Fibroblast of the conjunctiva (primary cell): ENCODE results near the gene ENTPD8.
"Not testable (repeated sequence)": the region's sequence is repeated elsewhere in the genome, so short reads cannot be mapped to it uniquely, and the experiment has no call there.

Experiments used
- DNase-seq: peaks from one replicate; pipeline ENCODE4 v3.0.0-alpha.2; 2010; ENCODE audit warnings: low read depth

ENTPD8 gene

DNA sequence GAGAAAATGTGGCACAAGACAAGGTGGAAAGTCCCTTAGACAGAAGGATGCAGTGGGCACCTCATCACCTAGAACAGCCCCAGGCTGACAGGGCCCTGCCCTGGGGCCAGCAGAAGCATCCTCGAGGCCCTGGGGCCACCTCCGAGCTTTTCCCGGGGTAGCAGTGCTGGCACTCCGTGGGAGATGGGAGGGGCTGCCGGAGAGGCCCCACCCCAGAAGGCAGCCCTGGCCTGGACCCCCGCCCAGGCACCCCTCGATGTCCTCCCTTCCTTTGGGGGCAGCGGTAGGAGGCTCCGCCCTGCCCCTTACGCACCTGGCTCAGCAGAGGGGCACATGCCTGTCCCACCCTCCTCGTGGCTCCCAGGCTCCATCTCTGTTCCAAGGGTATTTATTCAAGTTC is 35.7 kb upstream of the ENTPD8 start:
- DNase-seq, result no peak

DNA sequence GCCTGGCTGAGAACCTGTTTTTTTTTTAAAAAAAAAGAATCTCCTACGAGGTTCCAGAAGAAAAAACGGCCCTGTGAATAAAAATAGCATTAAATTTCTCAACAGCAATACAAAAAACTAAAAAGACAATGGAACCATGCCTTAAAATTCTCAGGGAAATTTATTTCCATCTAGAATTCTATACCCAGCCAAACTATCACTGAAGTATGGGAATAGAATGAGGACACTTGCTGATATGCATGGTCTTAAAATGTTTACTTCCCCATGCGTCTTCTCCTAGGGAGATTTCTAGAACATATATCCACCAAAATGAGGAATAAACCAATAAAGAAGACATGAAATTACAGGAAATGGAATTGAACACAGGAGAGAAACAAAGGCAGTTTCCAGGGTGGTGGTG is 34.5 kb upstream of the ENTPD8 start:
- DNase-seq, result no peak

DNA sequence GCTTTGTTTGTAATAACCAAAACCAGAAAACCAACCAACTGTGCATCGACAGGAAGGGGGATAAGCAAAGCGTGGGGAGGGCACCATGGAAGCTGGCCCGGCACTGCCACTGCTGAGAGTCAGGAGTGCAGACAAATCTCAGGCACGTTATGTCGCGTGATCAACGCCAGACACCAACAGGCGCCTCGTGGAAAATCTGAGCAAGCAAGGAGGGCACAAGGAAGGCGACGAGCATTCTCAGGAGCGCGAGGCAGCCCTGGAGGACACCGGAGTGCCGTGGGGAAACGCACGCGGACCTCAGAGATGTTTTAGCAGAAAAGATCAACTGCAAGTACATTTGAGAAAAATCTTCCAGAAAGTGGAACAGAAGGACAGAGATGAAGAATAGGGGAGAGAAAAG is 33.1 kb upstream of the ENTPD8 start:
- no peak for DNase-seq

GRCh38 chr9:137470785-137471184 is 29.6 kb upstream of the ENTPD8 start:
- no peak for DNase-seq

DNA sequence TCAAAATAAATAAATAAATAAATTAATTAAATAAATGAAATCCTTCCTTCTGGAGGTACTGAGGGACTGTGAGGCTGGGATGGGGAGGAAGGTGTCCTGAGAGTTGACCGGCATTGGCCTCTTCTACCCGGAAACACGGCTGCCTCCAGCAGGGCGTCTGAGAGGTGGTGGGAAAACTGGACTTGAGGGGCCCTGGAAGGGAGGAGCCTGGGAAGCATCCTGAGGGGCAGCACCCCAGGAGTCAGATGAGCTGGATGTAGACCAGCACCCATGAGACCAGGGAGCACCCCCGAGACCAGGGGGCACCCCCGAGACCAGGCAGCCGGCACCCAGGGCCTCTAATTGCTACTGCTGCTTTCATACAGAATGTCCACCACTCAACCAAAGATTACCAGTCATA is 26.7 kb upstream of the ENTPD8 start:
- DNase-seq, result no peak

DNA sequence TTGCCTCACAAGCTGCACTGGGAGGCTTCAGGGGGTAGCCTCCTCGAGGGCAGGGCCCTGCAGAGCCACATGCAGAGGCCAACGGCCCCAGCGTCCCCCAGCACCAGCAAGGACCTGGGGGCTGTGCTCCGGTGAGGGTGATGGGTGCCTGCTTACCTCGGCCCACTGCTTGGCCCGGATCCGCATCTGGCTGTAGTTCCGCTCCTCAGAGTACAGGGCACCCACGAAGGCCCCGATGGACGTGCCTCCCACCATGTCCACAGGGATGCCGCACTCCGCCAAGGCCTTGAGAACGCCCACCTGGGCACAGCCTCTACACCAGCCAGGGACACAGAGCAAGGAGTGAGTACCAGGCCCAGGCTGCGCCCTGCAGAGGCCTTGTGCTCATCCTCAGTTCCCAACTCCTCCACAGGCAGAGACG is 26.0 kb upstream of the ENTPD8 start:
- DNase-seq, result no peak

DNA sequence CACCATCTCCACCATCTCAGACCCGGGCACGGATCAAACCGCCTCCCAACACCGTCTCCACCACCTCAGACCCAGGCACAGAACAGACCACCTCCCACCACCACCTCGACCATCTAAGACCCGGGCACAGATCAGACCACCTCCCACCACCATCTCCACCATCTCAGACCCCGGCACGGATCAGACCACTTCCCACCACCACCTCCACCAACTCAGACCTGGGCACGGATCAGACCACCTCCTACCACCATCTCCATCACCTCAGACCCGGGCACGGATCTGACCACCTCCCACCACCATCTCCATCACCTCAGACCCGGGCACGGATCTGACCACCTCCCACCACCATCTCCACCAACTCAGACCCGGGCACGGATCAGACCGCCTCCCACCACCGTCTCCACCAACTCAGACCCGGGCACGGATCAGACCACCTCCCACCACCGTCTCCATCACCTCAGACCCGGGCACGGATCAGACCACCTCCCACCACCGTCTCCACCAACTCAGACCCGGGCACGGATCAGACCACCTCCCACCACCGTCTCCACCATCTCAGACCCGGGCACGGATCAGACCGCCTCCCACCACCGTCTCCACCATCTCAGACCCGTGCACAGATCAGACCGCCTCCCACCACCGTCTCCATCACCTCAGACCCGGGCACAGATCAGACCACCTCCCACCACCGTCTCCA is 25.4 kb upstream of the ENTPD8 start:
- DNase-seq, result not testable (repeated sequence)

- DNase-seq, result no peak
Measured at GRCh38 chr9:137465720-137466388, 24.7 kb upstream of the ENTPD8 start.

- DNase-seq, result no peak
Measured at GRCh38 chr9:137465000-137465719, 24.0 kb upstream of the ENTPD8 start.

- DNase-seq, result no peak
Measured at GRCh38 chr9:137464291-137464999, 23.3 kb upstream of the ENTPD8 start.

DNA sequence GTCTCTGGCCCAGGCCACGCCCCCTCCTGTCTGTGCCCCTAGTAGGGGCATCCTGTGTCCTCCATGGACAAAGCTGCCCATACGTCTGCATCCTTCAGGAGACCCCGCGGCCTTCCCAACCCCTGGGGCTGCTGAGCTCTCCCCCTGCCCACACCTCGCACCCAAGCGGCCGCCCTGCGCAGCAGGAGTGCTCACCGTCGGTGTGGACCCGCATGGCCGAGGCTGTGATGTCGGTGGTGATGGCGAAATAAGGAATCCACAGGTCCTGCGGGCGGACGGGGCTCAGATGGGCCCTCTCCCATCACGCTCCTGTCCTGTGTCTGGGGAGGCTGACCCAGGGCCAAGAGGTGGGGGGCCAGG is 22.8 kb upstream of the ENTPD8 start:
- DNase-seq, result no peak

GRCh38 chr9:137462986-137463930 is 22.1 kb upstream of the ENTPD8 start:
- no peak for DNase-seq

DNA sequence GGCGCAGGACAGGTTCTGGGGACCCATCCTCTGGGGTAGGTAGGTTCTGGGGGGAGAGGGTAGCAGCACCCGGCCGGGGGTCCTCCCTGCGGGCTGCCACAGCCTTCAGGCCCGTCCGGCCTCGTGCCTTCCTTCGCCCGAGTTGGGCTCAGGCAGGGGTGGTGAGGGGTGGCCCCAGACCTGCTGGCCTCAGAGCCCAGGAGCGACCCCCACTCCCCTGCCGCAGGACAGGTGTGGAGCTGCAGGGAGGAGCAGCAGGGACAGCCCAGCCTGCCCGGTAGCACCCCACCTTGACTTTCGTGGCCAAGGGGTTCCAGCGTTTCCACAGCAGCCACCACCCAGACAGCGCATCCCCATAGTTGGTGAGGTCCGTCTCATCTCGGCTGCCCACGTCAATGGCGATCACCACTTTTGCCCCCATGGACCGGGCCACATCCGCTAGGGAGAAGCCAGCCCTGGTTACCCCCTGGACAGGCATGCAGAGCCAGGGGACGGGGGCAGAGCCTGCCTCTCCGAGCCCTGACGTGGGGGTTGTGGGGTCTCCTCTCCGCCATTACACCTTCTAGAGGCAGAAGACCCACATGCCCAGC is 21.3 kb upstream of the ENTPD8 start:
- DNase-seq, result no peak

- peak; percentile 33 for DNase-seq
Measured at GRCh38 chr9:137461663-137462395, 20.7 kb upstream of the ENTPD8 start.

DNA sequence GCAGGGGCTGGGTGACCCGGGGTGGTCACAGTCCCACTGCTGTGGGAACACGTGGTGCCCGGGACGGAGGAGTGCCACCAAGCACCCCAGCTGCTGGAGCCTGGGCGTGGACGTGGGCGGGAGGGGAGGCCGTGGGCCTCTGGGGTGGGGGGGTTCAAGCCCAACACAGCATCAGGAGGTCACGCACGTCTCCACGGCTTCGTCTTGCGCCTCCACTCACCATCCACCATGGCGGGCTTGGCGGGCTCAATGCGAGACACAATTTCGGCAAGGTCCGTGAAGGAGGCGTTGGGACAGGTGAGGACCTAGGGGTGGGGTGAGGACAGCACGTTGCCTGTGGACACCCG is 20.1 kb upstream of the ENTPD8 start:
- DNase-seq, result no peak

- DNase-seq, result no peak
Measured at GRCh38 chr9:137460363-137461315, 19.5 kb upstream of the ENTPD8 start.

DNA sequence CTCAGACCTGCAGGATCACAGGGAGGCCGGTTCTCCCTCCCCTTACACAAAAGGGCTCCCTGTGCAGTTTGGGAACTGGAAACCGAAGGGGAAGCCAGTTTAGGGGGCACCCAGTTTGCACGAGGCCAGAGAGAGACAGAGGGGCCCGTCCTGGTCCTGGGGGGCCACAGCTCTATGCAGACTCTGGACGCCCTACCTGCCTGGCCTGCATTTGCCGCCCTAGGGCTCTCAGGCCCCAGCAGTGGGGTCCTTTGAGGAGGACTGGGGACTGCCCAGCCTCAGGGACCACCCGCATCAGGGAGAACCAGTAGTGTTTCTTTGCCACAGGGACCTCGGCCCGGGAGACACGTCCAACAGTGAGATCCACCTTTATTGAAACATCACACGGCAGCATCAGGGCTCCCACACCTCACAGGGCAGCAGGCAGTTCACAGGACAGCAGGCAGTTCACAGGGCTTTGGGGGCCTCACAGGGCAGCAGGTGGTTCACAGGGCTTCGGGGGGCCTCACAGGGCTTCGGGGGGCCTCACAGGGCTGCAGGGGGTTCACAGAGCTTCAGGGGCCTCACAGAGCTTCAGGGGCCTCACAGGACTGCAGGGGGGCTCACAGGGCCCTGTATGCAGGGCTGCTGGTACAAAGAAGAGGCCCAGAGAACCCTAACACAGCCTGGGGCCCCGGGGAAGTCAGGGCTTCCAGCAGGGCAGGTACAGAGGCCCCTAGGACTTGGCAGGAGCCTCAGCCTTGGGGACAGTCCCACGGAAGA is 18.6 kb upstream of the ENTPD8 start:
- DNase-seq, result no peak

- peak; percentile 79 for DNase-seq
Measured at GRCh38 chr9:137459152-137459600, 18.0 kb upstream of the ENTPD8 start, which contains the start of gene NSMF. TSS of gene NSMF (minus strand) at chr9:137459334. CDS start at chr9:137459102, 232 bp downstream.
